ENCODE measurements around the gene LMAN1.

Gene LMAN1

DNA sequence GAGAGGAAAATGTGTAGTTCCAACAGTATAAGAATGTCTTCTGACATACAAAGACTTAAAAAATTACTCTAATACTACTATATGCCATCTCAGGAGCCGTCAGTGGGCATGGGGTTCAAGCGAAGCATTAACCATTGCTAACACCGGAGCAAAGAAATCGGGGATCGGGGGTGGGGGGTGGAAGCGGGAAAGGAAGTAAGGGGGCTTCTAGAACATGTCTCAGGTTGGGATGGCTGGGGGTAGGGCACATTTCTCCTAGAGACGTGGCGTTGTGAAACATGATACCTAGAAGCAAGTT lies 702 bp downstream of the LMAN1 start:
- DNase-seq: no peak

DNA sequence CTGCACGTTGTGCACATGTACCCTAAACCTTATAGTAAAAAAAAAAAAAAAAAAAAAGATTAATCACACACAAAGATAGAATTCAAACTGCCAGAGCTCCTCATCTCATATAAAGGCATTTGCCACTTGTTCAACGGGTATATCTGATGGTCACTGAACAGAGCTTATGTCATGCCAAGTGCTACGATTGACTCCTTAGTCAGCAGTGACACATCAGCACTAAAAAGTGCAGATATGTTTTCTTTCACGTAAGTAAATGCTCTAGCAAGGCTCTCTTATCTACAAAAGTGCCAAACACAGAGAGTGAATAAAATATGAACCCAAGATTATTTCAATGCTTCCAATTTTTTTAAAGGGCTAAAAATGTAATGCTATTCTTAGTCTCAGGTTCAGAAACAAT lies 1.1 kb downstream of the LMAN1 start:
- DNase-seq: no peak

DNA sequence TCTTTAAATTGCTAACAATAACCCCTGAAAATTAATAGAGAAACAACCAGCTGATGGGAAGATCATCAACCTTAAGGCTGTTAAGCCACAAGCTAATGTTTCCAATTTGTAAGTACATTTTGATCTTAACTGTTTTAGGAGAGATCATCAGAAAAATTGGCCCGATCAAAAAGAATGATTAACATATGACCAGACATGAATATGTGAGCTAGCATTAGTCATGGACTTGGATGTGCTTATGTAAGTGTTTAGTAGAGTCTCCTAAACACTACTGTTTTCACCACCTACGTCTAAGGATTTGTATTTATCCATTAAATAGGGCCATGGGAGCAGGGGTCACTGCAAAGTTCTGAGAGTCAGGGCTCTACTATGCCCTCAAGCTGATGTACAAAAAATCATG lies 4.3 kb downstream of the LMAN1 start:
- no peak for DNase-seq

DNA sequence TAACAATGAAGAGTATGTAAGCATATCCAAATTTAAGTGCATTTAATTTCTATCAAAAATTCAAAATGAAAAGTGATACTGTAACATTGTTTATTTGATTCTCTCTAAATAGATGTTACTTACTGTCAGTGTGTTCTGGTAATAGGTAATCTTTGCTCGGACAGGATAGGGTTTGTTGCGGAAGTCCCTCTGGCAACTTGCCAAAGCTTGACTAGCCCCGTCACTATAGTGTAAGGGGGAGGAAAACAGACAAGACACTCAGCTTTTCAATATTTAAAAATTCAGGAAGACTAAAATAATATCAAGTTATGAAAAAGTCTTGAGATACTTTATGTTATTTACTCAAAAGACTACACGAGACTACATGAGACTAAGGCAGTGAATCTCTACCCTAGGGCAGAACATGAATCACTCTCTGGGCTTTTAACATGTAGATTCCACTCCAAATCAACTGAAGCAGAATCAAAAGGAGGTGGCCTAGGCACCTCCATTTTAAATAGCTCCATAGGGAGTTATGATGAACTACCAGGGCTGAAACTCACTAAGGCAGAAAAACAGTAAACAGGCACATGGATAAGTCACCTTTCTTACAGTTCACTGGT lies 5.9 kb downstream of the LMAN1 start:
- no peak for DNase-seq

DNA sequence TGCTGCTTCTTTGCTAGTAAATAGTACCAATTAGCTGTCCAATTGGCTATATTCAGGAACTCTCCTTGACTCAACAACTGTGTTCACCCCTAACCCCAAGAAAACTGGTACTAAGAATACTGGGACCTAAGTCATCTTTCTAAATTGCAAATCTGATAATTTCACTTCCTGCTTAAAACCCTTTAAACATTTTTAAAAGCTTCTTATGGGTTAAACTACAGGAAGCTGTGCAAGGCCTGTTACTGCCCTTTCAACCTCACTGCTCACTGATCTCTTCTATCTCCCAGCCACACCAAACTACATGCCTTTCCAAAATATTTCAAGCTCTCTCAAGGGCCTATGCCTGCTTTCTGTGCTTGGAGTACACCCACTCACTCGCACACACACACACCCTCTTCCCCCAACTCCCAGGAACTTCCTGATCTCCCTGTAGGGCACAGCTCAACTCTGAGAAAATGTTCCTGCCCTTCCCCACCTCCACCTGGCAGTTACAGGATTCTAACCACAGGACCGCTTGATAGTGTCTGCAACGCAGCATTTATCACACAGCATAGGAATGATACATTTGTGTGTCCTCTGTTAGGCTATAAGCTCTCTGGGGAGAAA lies 6.7 kb downstream of the LMAN1 start:
- DNase-seq: no peak

DNA sequence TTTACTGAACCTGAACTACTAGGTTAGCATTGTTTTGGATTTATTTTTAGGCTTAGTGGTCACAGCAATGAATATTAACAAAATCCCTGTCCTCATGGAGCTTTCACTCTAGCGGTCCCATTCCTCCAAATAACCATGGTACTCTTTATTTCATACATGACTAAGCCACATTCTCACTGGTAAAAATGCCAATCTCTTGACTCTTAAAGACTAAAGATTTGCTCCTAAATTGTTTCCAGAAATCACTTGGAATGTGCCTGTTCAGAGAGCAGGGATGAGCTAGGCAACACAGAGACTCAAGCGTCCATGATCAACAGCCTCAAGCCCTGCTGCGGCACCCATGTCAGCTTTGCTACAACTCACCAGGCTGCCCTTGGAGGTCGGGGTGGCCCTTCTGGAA lies 13.5 kb downstream of the LMAN1 start:
- DNase-seq: no peak

DNA sequence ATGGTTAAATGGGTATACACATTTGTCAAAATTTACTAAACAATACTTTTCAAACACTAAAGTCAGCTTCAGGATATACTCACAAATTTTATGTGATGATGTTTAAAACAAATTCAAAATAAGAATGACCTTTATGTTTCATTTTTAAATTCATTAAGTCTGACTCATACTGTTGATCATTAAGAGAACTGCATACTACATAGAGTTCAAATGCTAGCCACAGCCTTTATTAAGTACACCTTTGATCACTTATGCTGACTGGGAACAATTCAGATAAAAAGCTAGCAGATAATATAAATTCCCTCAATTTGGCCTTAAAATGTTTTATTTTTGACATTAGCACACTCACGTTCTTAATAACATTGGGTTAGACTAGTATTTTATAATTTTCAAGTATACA lies 14.1 kb downstream of the LMAN1 start:
- no peak for DNase-seq

DNA sequence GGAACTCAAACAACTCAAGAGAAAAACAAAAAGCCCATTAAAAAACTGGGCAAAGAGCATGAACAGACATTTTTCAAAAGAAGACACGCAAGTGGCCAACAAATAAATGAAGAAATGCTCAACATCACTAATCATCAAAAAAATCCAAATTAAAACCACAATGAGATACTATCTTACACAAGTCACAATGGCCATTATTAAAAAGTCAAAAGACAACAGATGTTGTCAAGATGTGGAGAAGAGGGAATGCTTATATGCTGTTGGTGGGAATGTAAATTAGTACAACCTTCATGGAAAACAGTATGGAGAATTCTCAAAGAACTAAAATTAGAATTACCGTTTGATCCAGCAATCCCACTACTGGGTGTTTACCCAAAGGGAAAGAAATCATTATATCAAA lies 15.1 kb downstream of the LMAN1 start:
- DNase-seq: no peak

DNA sequence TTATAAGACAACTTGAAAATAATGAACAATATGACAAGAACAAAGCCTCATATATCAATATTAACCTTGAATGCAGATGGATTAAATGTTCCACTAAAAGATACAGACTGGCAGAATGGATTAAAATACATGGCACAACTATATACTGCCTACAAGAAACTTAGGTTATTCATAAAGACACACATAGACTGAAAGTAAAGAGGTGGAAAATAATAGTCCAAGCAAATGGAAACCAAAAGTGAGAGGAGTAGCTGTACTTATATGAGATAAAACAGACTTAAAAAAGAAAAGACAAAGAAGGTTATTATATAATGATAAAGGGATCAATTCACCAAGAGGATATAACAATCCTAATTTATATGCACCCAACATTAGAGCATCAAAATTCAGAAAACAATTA lies 18.2 kb downstream of the LMAN1 start:
- DNase-seq: no peak

DNA sequence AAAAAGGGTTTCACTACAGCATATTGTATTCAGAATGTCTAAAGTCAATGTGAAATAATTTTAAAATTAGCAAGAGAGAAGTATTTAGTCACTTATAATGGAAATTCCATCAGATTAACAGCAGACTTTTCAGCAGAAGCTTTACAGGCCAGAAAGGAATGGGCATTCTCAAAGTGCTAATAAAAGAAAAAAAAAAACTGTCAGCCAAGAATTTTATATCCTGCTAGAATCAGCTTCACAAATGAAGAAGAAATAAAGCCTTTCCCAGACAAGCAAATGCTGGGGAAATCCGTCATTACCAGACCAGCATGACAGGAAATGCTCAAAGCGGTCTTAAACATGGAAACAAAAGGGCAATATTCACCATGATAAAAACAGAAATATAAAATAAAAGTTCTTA lies 18.8 kb downstream of the LMAN1 start:
- no peak for DNase-seq

DNA sequence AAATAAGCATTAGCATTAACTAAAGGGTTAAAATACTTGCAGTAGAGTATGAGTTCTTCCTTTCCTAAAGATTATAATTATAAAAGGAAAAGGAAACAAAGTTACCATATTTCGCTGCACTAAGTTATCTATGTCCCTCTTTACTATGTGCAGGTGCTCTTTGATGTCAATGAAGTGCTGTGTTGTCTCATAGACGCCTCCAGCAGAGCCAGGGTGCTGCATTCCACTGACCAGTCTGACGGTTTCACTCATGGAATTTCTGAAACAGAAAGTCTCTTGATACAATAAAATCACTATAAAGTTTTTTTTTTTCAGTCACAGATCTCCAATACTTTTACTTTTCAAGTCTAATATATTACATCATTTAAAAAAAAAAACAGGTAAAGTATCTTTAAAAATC lies 26.1 kb downstream of the LMAN1 start:
- DNase-seq: no peak

DNA sequence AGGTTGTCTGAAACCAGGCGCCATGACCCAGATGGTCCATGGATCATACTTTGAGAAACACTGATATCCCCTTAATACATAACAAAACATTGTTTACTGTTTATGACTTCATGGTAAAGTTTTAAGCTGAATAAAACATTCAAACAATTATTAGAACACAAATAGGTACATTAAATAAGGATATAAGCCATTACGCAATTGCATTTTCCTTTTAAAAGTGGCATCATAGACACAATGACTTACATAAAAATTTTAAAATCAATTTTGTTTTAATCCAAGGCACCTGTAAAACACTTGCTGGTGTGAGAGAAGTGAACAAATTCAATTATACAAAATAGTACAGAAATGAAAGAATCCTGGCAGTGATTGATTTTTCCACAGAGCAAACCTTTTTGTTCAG lies 30.4 kb downstream of the LMAN1 start:
- DNase-seq: no peak

DNA sequence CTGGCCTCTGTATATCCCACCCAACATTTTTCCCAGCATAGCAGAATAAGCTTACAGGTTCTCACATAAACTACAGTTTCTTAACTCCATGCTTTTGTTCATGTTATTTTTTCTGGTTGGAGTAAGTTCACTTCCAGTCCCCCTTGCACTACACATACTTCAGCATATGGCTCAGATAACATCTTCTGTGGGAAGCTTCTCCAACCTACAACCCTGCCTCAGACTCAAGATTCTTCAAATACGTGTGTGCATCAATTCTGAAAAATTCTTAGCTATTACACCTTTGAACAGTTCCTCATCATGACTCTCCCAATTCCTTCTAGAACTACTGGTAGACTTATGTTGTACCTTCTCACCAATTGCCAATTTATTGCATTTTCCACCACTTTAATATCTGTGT lies 33.1 kb downstream of the LMAN1 start:
- DNase-seq: no peak

DNA sequence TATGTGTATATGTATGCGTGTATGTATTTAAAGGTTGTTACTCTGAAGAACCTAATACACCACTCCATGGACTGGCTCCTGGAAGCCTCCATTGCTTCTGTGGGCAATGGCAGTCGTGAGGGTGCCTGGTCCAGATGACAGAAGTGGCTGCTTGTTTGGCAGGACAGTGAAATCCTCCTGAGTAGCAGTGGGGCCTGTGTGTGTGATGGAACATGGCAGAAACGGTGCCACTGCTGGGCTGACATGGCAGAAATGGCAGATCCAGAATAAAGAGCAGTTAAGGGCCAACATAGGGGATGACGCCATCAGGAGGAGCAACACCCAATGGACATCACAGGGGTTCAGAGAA lies 34.5 kb downstream of the LMAN1 start:
- no peak for DNase-seq

DNA sequence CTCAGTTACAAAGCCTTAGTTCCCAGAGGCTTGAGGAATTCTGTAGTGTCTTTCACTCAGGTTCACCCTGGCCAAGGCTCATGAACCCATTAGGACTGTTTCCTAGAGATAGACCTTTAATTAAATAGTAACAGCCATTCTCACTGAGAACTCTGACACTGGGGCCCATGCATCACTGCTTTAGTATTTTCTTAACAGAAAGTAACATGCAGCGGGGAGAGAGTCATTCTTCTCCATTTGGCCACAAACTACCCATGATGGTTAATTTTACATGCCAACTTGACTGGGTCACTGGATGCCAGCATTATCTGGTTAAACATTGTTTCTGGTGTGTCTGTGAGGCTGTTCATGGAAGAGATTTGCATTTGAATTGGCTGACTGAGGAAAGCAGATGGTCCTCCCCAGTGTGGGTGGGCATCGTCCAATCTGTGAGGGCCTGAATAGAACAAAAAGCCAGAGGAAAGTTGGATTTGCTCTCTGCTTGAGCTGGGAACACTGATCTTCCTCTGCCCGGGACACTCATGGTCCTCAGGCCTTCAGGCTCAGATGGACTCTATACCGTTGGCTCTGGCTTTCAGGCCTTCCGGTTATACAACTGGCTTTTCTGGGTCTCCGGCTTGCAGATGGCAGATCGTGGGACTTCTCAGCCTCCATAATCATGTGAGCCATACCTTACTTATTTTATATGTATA lies 35.0 kb downstream of the LMAN1 start:
- no peak for DNase-seq

DNA sequence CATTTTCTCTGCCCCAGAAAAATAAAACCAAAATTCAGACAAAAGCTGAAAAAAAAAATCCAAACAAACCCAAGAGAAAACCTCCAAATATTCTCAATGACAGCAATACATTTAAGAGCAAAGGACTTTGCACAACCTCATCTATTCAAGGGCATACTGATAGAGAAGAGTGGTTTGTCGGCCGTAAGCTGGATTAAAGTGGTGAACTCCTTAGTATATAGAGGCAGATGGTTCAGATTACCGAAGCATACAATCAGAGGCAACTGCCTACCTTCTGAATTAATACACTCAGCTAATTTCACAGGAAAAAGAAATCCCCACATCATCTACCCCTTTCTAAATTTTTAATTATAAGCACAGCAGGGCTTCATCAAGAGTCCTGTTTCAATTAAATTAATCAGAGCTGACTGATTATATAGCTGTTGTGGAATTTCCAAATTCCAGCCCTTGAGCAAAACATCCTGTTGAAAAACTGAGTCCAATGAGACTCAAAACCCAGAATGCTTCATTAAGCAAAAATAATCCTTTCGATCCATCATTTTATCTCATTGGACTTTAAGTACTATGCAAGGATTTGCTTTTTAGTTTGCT lies 40.5 kb downstream of the LMAN1 start, which contains the start of gene CPLX4:
TSS of gene CPLX4 (minus strand) at position 190 of the 591 bp plus-strand sequence. CDS start at position 3, 187 bp downstream.
- DNase-seq: no peak

DNA sequence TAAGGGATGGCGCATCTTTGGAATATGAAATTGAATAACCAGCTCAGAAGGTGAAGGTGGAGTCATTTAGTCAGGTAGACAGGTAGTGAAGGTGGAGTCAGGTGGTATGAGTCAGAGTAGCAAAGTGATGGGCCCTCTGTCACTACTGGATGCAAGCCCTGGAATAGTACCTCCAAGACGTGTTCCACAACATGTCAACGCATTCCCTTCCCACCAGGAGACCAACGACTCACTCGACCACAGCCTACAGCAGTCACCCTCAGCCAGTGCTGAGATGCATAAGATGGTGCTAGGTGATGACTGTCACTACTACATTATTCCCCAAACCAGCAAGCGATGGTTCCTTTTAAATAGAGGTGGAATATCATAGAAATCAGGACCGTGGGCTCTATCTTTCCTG lies 47.4 kb downstream of the LMAN1 start:
- no peak for DNase-seq

DNA sequence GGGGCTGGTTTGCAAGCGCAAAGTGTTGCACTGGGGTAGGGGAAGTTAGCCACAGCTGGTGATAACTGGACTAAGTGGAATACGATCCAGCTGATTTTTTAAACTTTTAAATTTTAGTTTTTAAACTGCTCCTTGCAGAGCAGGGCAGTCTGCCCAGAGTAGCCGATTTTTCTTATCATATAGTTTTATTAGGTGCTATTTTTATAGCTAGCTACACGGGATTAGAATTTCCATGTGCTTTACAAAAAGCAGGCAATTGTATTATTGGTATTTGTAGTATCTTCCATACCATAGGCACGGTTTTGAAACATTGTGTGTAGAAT lies 50.2 kb downstream of the LMAN1 start:
- DNase-seq: no peak

DNA sequence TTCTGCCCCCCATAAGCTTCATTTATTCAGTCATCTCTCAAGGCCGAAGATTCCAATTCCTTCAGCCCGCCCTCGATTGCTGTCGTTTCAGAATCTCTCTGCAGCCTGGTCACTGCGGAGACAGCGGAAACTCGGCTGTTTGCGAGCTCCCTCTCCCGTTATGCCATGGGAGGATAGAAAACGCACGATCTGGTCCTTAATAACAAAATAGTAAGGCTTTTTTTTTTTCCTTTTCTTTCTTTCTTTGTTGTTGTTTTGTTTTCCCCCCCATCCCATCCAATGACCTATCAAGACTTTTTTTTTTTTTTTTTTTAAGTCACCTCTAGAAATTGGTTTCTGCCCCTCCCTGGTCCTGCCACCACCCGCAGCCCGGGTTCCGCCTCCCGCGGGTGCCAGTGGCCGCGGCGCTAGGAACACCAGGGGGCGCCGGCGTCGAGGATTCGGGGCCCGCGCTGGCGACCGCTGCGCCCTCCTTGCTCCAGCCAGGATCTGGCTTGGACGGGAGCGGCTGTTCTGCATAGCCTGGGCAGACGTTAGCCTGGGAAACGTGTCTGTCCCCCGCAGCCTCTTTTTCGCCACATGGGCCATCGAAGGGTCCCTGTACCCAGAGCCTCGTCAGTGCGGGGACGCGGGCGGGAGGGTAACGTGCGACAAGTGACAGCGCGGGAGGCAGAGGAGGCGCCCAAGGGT lies 50.7 kb downstream of the LMAN1 start:
- DNase-seq: peak; percentile 85

DNA sequence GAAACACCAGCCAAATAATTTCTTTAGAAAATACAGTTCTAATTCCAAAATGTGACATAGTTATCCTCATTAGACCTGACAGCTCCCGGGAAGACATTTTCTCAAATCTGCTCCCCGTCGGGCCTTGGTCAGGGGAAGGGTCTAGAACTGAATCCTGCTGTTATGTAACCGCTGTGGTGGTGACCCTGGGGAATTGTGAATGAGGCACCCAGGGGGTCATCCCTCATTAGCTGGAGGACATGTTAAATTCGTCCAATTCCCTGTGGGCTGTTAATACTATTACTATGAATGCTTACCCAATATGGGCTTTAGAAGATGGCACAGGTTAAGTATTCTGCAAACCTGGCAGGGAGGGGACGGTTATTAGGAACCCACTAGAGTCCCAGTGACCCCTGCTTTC lies 52.4 kb downstream of the LMAN1 start:
- no peak for DNase-seq

DNA sequence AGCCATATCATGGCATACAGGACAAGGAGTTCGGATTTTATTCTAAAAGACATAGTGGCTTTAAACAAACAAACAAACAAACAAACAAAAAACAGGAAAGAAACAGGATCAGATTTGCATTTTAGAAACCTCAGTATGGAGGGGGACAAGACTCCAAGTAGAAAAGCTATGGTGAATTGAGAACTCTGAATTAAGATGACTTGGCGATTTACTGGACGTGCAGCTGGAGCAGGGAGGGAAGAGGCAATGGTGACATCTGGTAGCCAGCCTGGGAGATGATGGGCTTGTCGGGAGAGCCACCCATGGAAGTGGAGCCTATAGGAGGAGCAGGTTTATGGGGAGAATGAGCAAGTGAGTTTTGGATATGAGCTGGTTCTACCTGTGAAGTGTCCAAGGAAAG lies 53.8 kb downstream of the LMAN1 start:
- DNase-seq: no peak

DNA sequence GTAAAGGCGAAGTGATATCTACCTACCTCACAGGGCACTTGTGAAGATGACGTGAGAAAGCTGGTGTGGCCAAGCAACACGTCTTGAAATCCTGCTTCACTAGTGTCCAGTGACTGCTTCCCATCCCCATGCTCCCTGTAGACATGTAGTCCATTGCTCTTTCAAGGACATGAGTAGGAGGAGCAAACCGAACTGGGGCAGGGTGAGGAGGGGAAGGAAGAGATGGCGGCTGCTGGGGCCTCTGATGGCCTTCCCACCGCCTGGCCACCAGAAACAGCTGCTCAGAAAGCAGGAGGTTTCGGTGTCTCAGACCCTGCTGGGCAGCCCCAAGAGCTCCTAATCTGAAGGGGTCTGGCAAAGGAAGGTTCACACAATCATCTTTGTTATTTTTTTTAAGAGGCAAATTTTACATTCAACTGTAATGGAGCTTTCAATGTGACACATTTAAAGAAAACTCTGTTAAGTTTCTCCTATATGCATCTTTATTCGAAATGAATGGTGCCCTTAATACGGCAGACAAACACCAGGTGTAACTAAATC lies 55.3 kb downstream of the LMAN1 start:
- no peak for DNase-seq

DNA sequence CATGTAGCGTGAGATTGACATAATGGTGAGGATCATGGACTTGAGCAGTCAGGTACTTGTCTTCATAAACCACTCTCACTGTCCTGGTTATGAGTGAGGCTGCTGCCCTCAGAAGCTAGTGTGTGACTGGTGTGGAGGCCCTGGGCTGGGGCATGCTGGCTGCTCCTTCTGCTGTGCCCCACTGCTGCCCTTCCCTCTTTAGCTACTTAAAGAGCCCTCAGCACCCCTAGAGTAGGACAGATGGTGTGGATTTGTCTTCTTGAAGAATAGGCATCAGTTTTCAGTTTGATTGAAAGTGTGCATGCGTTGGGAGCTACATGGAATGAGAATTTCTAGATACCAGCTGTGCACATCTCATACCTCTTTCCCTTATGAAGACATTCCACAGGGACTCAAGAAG lies 56.1 kb downstream of the LMAN1 start:
- DNase-seq: no peak

DNA sequence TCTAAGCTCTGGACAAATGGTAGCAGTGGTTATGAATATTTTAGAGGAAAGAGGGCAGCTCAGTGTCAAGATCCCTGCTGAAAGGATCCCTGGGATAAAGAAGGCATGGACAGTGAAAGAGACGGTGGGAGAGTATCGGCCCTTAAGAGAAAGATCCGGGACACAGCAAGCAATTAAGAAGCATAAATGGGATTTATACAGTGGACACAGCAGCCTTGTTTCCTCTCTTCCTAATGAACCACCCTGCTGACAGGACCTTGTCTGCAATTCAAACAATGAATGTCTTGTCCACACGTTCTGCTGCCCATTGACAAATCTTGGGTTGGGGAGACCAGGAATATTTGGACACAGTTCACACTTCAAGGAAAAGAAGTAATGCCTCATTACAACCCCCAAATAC lies 57.1 kb downstream of the LMAN1 start:
- no peak for DNase-seq

Measured in COR-L47 (cell line).